ENCODE measurements around the gene RBBP7.

Gene RBBP7

GRCh38 chrX:16903274-16904022, 33.3 kb upstream of the RBBP7 start:
- Histone ChIP-seq H3K27me3 (no peaks in the 10 kb centered on the region), H3K9me3 (no peaks in the 10 kb centered on the region), H3K36me3 (no peaks in the 10 kb centered on the region), H3K4me1 (no peaks in the 10 kb centered on the region), H3K4me3 (ENCODE audit: low read depth, low read length) (no peak overlapping the region)
- TF ChIP-seq, protein P1, sequence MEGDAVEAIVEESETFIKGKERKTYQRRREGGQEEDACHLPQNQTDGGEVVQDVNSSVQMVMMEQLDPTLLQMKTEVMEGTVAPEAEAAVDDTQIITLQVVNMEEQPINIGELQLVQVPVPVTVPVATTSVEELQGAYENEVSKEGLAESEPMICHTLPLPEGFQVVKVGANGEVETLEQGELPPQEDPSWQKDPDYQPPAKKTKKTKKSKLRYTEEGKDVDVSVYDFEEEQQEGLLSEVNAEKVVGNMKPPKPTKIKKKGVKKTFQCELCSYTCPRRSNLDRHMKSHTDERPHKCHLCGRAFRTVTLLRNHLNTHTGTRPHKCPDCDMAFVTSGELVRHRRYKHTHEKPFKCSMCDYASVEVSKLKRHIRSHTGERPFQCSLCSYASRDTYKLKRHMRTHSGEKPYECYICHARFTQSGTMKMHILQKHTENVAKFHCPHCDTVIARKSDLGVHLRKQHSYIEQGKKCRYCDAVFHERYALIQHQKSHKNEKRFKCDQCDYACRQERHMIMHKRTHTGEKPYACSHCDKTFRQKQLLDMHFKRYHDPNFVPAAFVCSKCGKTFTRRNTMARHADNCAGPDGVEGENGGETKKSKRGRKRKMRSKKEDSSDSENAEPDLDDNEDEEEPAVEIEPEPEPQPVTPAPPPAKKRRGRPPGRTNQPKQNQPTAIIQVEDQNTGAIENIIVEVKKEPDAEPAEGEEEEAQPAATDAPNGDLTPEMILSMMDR (IDR thresholded peaks at IDR 0.05; ENCODE audit: low read depth, low read length): no peak
- DNase-seq: no peak

DNA sequence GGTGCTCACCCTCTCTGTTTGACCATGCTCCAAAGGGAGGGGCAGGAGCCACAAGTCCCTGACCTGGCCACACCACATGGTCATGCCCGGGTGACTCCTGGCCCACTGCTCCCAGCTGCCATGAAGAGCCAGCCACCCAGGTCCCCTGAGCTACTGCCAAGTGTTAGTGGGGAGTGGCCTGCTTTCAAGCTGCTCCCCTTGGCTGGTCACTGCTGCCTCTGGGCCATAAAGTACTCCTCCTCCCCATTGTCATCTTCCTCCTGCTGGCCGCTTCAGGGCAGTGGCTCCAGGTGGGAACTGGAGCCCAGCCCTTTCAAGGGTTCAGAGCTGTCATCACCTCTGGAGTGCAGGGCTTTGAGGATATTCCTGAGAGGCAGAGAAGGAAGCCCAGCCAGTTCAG, 27.3 kb upstream of the RBBP7 start:
- TF ChIP-seq, protein P1 (IDR thresholded peaks at IDR 0.05; ENCODE audit: low read depth, low read length): no peak
- no peaks in the 10 kb centered on the region for H3K36me3 ChIP-seq
- DNase-seq: no peak
- H3K9me3 ChIP-seq: no peaks in the 10 kb centered on the region
- no peak overlapping the region for H3K4me3 ChIP-seq (ENCODE audit: low read depth, low read length)
- H3K4me1 ChIP-seq: no peaks in the 10 kb centered on the region
- no peaks in the 10 kb centered on the region for H3K27me3 ChIP-seq

- peak; percentile 67 for DNase-seq
- H3K9me3 ChIP-seq: no peaks in the 10 kb centered on the region
- H3K27me3 ChIP-seq: no peaks in the 10 kb centered on the region
- H3K36me3 ChIP-seq: no peaks in the 10 kb centered on the region
- H3K4me3 ChIP-seq (ENCODE audit: low read depth, low read length): no peak overlapping the region
- TF ChIP-seq, protein P1 (IDR thresholded peaks at IDR 0.05; ENCODE audit: low read depth, low read length): peak; percentile 87
- H3K4me1 ChIP-seq: no peaks in the 10 kb centered on the region
Observed at GRCh38 chrX:16892504-16893362, 22.6 kb upstream of the RBBP7 start.

GRCh38 chrX:16885628-16886027, 15.5 kb upstream of the RBBP7 start:
- H3K4me3 ChIP-seq (ENCODE audit: low read depth, low read length): no peak overlapping the region
- no peaks in the 10 kb centered on the region for H3K9me3 ChIP-seq
- TF ChIP-seq, protein P1 (IDR thresholded peaks at IDR 0.05; ENCODE audit: low read depth, low read length): no peak
- H3K27me3 ChIP-seq: no peaks in the 10 kb centered on the region
- H3K36me3 ChIP-seq: no peaks in the 10 kb centered on the region
- no peaks in the 10 kb centered on the region for H3K4me1 ChIP-seq
- DNase-seq: no peak

- no peaks in the 10 kb centered on the region for H3K9me3 ChIP-seq
- H3K4me1 ChIP-seq: no peaks in the 10 kb centered on the region
- H3K4me3 ChIP-seq (ENCODE audit: low read depth, low read length): no peak overlapping the region
- no peaks in the 10 kb centered on the region for H3K36me3 ChIP-seq
- TF ChIP-seq, protein P1 (IDR thresholded peaks at IDR 0.05; ENCODE audit: low read depth, low read length): no peak
- no peaks in the 10 kb centered on the region for H3K27me3 ChIP-seq
- DNase-seq: no peak
Observed at GRCh38 chrX:16883487-16883804, 13.3 kb upstream of the RBBP7 start.

Data from BE2C (cell line).